ENCODE measurements around the gene BIVM.

BIVM gene

GRCh38 chr13:102869948-102870676 lies 71.2 kb downstream of the BIVM start:
- H3K4me3 ChIP-seq (ENCODE audit: low read length), result no peak overlapping the region
- DNase-seq (ENCODE audit: low read depth), result no peak
- TF ChIP-seq CTCF (conservative IDR thresholded peaks at IDR 0.05; ENCODE audit: low read depth, low read length), result no peak

GRCh38 chr13:102870677-102871415 lies 71.9 kb downstream of the BIVM start:
- no peak for DNase-seq (ENCODE audit: low read depth)
- peak; percentile 80 for TF ChIP-seq CTCF (conservative IDR thresholded peaks at IDR 0.05; ENCODE audit: low read depth, low read length)
- no peak overlapping the region for H3K4me3 ChIP-seq (ENCODE audit: low read length)

- TF ChIP-seq CTCF (conservative IDR thresholded peaks at IDR 0.05; ENCODE audit: low read depth, low read length), result no peak
- no peak for DNase-seq (ENCODE audit: low read depth)
- H3K4me3 ChIP-seq (ENCODE audit: low read length), result no peak overlapping the region
Measured at GRCh38 chr13:102872131-102872530, 73.2 kb downstream of the BIVM start.

- no peak for TF ChIP-seq CTCF (conservative IDR thresholded peaks at IDR 0.05; ENCODE audit: low read depth, low read length)
- DNase-seq (ENCODE audit: low read depth), result no peak
- no peak overlapping the region for H3K4me3 ChIP-seq (ENCODE audit: low read length)
Measured at GRCh38 chr13:102872531-102872930, 73.6 kb downstream of the BIVM start.

- DNase-seq (ENCODE audit: low read depth), result no peak
- no peak for TF ChIP-seq CTCF (conservative IDR thresholded peaks at IDR 0.05; ENCODE audit: low read depth, low read length)
- no peak overlapping the region for H3K4me3 ChIP-seq (ENCODE audit: low read length)
Measured at GRCh38 chr13:102873653-102874052, 74.7 kb downstream of the BIVM start.

GRCh38 chr13:102875256-102875655 lies 76.3 kb downstream of the BIVM start:
- TF ChIP-seq CTCF (conservative IDR thresholded peaks at IDR 0.05; ENCODE audit: low read depth, low read length), result no peak
- H3K4me3 ChIP-seq (ENCODE audit: low read length), result no peak overlapping the region
- DNase-seq (ENCODE audit: low read depth), result no peak

- no peak for TF ChIP-seq CTCF (conservative IDR thresholded peaks at IDR 0.05; ENCODE audit: low read depth, low read length)
- no peak for DNase-seq (ENCODE audit: low read depth)
- H3K4me3 ChIP-seq (ENCODE audit: low read length), result no peak overlapping the region
Measured at GRCh38 chr13:102877303-102877702, 78.4 kb downstream of the BIVM start.
